Measurements from ENCODE around the gene MED31. TPM values are rescaled to one million over a fixed set of nuclear protein-coding genes. Genes with fewer than 3 reads are reported as not detected.
A peak's percentile ranks its signal among the peaks of the same experiment; 100 is the strongest.

The MED31 gene
- total and polyA plus RNA-seq, 2 of the 4 experiments (the other 2 are of a cell fraction): 5.6 to 11.6 TPM

DNA sequence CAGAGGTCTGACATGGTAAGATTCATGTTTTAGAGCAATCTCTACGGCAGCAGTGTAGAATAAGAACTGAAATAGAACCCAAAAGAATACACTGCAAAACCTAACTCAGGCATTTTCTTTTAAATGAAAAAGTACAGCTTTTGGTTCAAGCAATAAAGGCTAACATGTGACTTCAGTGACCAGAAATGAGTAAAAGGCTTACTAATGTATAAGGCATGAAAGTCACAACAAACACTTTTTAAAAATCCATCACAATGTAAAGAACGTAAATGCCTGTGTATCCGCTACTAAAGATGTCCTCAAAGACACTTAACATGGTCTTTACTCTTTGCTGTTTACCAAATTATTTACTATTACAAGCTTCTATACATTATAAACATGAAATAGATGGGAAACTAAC, 27.5 kb downstream of the MED31 start:
- Histone ChIP-seq H2BK120ac (ENCODE audit: low read depth, low read length) (peak overlapping the region; percentile 95), H4K91ac (ENCODE audit: insufficient read depth, low read depth, low read length) (peak overlapping the region; percentile 77; the same call in 1 of the 2 replicates), H4K8ac (ENCODE audit: low read depth in 2 of 2, low read length in 2 of 2) (peak overlapping the region in 1 of 2 experiments; percentile 84; a peak in 2 of 4 replicates), H2AK9ac (replicated peaks; ENCODE audit: low read depth, low read length, poor library complexity) (no peak overlapping the region), H3K36me3 (ENCODE audit: control insufficient read depth, insufficient read depth, low read length) (peaks cover 29% of the 10 kb centered on the region), H3K14ac (replicated peaks; ENCODE audit: low read depth, low read length) (peak overlapping the region; percentile 91), H2AK5ac (ENCODE audit: low read depth, low read length) (peak overlapping the region; percentile 90), H3K4ac (ENCODE audit: low read depth, low read length) (peak overlapping the region; percentile 93), H3K23ac (ENCODE audit: low read depth, low read length) (peak overlapping the region; percentile 90), H2AFZ (replicated peaks; ENCODE audit: low read length, poor library complexity) (no peak overlapping the region), H3K4me2 (ENCODE audit: low read depth, low read length) (peak overlapping the region; percentile 62; the same call in 1 of the 2 replicates), H3K27me3 (ENCODE audit: control insufficient read depth, insufficient read depth, low read length) (no peaks in the 10 kb centered on the region), H4K5ac (ENCODE audit: low read depth, low read length) (peak overlapping the region; percentile 71), H3K9me1 (ENCODE audit: insufficient read depth, low read length) (peaks cover 3% of the 10 kb centered on the region), H3K4me3 (ENCODE audit: insufficient read depth, low read depth, low read length) (no peak overlapping the region), H2BK5ac (ENCODE audit: low read depth, low read length, poor library complexity, severe bottlenecking) (peak overlapping the region; percentile 95), H2BK15ac (ENCODE audit: low read depth, low read length) (peak overlapping the region; percentile 79; the same call in 2 of the 3 replicates), H2BK20ac (ENCODE audit: low read depth, low read length) (peak overlapping the region; percentile 92; the same call in 1 of the 2 replicates), H3K18ac (ENCODE audit: low read depth, low read length) (peak overlapping the region; percentile 94; the same call in 1 of the 2 replicates), H3K56ac (ENCODE audit: extremely low read depth, insufficient read depth, low read length) (peak overlapping the region; percentile 59; the same call in 1 of the 2 replicates), H3K9me3 (ENCODE audit: control insufficient read depth, insufficient read depth, low read length) (no peaks in the 10 kb centered on the region), H3K9ac (ENCODE audit: low read depth, low read length) (0 out of 2 replicates have a peak overlapping the region, but pooled peaks have one; percentile 1), H4K20me1 (ENCODE audit: insufficient read depth, low read length) (peaks cover 4% of the 10 kb centered on the region; the same call in 1 of the 2 replicates), H3K79me1 (ENCODE audit: low read depth in 1 of 2, low read length in 2 of 2) (peaks cover 12 to 35% of the 10 kb centered on the region in 2 experiments), H3K4me1 (ENCODE audit: control insufficient read depth, insufficient read depth, low read length) (peaks cover 12% of the 10 kb centered on the region), H3K27ac (ENCODE audit: insufficient read depth, low read length) (peak overlapping the region; percentile 78; the same call in 1 of the 2 replicates)
- in situ Hi-C loops (cut with MboI; ENCODE audit: low sequenced_read_pairs) (no loop called here), intact Hi-C loops (cut with micrococcal nuclease) (no loop called here), dilution Hi-C loops (cut with HindIII; ENCODE audit: low sequenced_read_pairs, unreplicated experiment) (no loop called here)
- DNase-seq (peak; percentile 68), ATAC-seq (ENCODE audit: low read depth) (peak; percentile 62)
- TF ChIP-seq CHD1 (IDR thresholded peaks at IDR 0.05; ENCODE audit: low read depth, low read length) (no peak), MXI1 (IDR thresholded peaks at IDR 0.05; ENCODE audit: borderline replicate concordance, low read depth, low read length) (no peak), POLR2A (IDR thresholded peaks at IDR 0.05; ENCODE audit: low read depth, low read length) (no peak), RAD21 (IDR thresholded peaks at IDR 0.05; ENCODE audit: low read length) (no peak), SMC3 (IDR thresholded peaks at IDR 0.05; ENCODE audit: low read depth, low read length) (no peak), RCOR1 (IDR thresholded peaks at IDR 0.05; ENCODE audit: insufficient replicate concordance, low read length) (no peak), MAZ (IDR thresholded peaks at IDR 0.05; ENCODE audit: borderline replicate concordance, low read depth, low read length) (no peak), NFE2L2 (IDR thresholded peaks at IDR 0.05; ENCODE audit: low read depth, low read length) (no peak), MAFK (IDR thresholded peaks at IDR 0.05; ENCODE audit: low read depth, low read length) (no peak)
- ChIA-PET POLR2A (ENCODE audit: unreplicated experiment) (no interaction called here), CTCF (interaction anchor here (0.9 to 1.1 kb wide), 2 partner anchors 16 to 398 kb away, joined by 3 read pairs; no protein-coding TSS in a partner anchor)
- no TSS peak for BruUV-seq (replicated peaks)
- WGBS, 2 experiments (ENCODE audit: extremely low coverage in 2 of 2, insufficient read length in 1 of 2): no CpG with 5 or more reads among the region's 3 CpGs
